GM10248 (cell line): ENCODE measurements around the gene SLC13A3.

Experiments used
- CTCF ChIA-PET: fragments of 300-600 bp; sonication (Branson Sonifier 250); formaldehyde crosslinking; extraction: SDS; loops from one replicate; lab custom pipeline; 2021; ENCODE audit warnings: antibody characterized with exemption; lab: Yijun Ruan, JAX
- POLR2A ChIA-PET: fragments of 350-650 bp; sonication (Branson Sonifier 250); formaldehyde crosslinking; extraction: SDS; loops from one replicate; lab custom pipeline; 2020; ENCODE audit warnings: antibody characterized with exemption; lab: Yijun Ruan, JAX
- DNase-seq: peaks from one replicate; pipeline ENCODE4 v3.0.0; 2012; ENCODE audit errors: extremely low spot score
- TF ChIP-seq, protein P1 (sequence below): IDR thresholded peaks from 2 replicates; pipeline ENCODE4 v1.5.1; 2012; ENCODE audit warnings: mild to moderate bottlenecking, low read depth; ENCODE audit errors: extremely low read depth, missing control alignments, control extremely low read depth

The SLC13A3 gene

DNA sequence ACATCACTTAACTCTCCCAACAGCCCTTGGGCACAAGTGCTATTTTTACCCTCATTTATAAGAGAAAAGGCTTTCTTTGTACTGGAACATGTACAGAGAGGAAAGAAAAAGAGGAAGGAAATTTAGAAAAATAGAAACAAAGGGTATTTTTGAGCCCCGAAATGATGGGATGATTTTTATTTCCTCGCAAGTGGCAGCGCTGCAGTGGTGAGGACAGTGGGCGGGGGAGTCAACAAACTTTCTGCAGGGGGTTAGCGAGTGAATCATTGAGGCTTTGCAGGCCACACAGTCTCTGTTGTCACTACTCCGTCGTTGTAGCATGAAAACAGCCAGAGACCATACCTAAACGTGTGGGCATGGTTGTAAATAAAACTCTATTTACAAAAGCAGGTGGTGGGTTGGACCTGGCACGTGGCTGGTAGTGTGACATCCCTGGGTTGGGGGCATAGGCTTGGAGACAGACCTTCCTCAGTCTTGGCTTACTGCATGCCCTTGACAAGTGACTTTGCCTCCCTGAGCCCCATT, 75.3 kb downstream of the SLC13A3 start:
- ChIA-PET POLR2A (no interaction called here), CTCF (interaction anchor here (1.1 to 1.6 kb wide), 4 partner anchors 9 to 104 kb away, joined by 3 to 5 read pairs (median 4); no protein-coding TSS in a partner anchor)
- TF ChIP-seq, protein P1, sequence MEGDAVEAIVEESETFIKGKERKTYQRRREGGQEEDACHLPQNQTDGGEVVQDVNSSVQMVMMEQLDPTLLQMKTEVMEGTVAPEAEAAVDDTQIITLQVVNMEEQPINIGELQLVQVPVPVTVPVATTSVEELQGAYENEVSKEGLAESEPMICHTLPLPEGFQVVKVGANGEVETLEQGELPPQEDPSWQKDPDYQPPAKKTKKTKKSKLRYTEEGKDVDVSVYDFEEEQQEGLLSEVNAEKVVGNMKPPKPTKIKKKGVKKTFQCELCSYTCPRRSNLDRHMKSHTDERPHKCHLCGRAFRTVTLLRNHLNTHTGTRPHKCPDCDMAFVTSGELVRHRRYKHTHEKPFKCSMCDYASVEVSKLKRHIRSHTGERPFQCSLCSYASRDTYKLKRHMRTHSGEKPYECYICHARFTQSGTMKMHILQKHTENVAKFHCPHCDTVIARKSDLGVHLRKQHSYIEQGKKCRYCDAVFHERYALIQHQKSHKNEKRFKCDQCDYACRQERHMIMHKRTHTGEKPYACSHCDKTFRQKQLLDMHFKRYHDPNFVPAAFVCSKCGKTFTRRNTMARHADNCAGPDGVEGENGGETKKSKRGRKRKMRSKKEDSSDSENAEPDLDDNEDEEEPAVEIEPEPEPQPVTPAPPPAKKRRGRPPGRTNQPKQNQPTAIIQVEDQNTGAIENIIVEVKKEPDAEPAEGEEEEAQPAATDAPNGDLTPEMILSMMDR: no peak
- no peak for DNase-seq

DNA sequence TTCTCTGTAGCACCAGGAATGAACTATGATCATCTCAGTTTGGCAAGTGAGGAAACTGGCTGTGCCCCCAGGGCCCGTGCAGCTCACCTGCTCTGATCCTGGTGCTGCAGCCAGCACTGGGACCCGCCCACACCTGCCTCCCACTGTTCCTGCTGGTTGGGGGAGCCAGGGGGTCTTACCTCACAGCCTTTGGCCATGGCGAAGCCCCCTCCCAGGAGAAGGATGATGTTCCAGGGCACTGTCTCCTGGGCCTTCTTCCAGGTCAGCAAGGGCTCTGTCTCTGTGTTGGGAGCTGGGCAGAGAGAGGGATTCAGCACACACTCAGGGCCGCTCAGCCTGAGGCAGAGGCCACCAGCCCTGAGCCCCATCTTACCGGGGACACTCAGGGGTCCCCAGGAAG, 75.9 kb downstream of the SLC13A3 start:
- no peak for DNase-seq
- ChIA-PET POLR2A (no interaction called here), CTCF (interaction anchor here (1.0 to 1.6 kb wide), 2 partner anchors 11 to 14 kb away, joined by 4 to 5 read pairs; no protein-coding TSS in a partner anchor)
- TF ChIP-seq, protein P1: no peak

DNA sequence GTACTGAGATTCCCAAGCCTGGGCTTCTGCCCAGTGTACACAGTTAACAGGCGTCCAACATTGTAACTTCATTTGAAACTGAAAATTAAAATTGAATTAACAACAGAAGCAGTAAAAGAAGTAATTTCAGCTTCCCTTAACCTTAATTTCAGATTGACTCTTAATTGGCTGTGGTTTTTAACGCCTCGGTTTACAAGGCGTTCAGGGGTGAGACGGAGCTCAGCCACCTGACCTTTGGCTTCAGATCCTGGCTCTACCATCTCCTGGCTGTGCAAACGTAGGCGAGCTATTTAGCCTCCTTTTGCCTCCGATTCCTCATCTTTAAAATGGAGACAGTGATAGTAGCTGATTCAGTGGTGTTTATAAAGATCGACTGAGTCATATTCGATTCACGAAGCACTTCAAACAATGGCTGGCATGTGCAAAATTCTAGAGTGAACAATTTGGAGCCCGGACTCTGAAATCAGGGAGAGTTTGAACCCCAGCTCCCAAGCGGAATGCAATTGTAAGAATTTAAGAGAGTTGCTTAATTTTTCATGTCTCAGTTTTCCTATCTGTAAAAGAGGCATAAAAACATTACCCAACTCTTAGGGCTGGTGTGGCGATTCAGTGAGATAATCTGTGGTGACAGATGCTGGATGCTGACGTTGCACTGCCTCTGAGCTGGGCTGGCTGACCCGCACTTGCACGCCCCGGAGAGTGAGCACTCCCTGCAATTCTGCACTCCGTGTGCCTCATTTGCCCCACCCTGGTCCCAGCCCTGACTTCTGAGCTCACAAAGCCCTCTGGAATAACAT, 77.3 kb downstream of the SLC13A3 start:
- DNase-seq: no peak
- ChIA-PET POLR2A (no interaction called here), CTCF (interaction anchor here (1.7 to 1.8 kb wide), 3 partner anchors 11 to 106 kb away, joined by 5 to 6 read pairs (median 5); no protein-coding TSS in a partner anchor)
- TF ChIP-seq, protein P1: no peak

DNA sequence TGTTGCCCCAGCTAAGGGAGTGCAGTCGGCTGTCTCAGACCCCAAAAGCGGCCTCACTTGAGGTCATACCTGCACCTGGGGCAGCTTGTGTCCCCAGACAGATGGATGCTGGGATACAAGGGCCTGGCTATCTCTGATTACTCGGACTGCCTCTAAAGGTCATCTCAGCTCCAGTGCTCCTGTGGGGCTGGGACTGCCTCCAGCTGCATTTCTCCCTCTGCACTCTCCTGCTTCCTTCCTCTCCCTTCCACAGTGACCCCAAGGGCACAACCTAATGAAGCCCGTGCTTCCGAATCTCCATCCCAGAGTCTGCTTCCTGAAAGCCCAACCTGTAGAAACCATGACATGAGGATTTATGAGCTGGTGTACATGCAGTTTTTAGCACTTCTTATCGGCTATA, 78.0 kb downstream of the SLC13A3 start:
- TF ChIP-seq, protein P1: no peak
- CTCF ChIA-PET: interaction anchor here (1.7 to 1.8 kb wide), 3 partner anchors 10 to 107 kb away, joined by 5 to 6 read pairs (median 5); no protein-coding TSS in a partner anchor
- DNase-seq: no peak
- POLR2A ChIA-PET: no interaction called here

DNA sequence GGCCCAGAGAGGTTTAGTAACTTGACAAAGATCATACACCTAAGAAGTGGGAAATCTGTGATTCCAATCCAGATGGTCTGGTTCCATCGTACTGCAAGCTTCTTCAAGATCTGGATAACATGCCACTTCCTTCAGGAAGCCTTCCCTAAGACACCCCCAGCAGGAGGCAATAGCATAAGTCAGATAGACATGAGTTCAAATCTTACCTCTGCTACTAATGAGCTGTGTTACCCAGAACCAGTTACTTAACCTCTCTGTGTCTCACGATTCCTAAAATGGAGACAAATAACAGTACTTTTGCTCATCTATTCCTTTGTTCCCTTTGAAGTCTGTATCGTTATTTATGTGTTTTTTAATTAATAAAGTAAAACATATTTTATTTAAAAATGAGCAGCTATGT, 78.5 kb downstream of the SLC13A3 start:
- CTCF ChIA-PET: interaction anchor here (1.7 kb wide), 2 partner anchors 10 to 11 kb away, joined by 5 read pairs; no protein-coding TSS in a partner anchor
- TF ChIP-seq, protein P1: no peak
- DNase-seq: no peak
- POLR2A ChIA-PET: no interaction called here

DNA sequence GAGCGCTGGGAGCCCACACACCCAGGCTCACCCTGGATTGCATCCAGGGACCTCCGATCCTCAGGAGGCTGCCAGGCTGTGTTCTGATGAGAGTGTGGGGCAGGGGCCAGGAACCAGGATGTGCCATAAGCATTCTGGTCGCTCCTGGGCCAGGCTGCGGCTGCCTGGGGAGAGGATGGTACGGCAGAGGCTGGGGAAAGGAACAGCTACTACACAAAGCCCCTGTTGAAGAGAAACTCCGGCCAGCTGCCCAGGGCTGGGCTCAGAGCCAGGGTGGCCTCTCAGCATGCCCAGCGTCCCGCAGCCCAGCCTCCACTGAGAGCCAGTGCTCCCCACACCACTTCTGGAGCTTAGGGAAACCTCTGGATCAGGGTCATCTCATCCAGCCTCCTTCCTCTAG, 79.1 kb downstream of the SLC13A3 start:
- no peak for DNase-seq
- CTCF ChIA-PET: no interaction called here
- POLR2A ChIA-PET: no interaction called here
- TF ChIP-seq, protein P1: no peak
